ENCODE results near the gene MOCS1.

Gene MOCS1

GRCh38 chr6:39902786-39903465, 31.3 kb downstream of the MOCS1 start:
- DNase-seq (ENCODE audit: low spot score) = no peak

GRCh38 chr6:39902136-39902535, 32.1 kb downstream of the MOCS1 start:
- no peak for DNase-seq (ENCODE audit: low spot score)

- no peak for DNase-seq (ENCODE audit: low spot score)
Measured at GRCh38 chr6:39901670-39902069, 32.6 kb downstream of the MOCS1 start.

GRCh38 chr6:39901116-39901655, 33.1 kb downstream of the MOCS1 start:
- no peak for DNase-seq (ENCODE audit: low spot score)

- DNase-seq (ENCODE audit: low spot score) = no peak
Measured at GRCh38 chr6:39899554-39900295, 34.5 kb downstream of the MOCS1 start.

GRCh38 chr6:39898625-39899024, 35.6 kb downstream of the MOCS1 start:
- DNase-seq (ENCODE audit: low spot score) = no peak

GRCh38 chr6:39897698-39898097, 36.6 kb downstream of the MOCS1 start:
- no peak for DNase-seq (ENCODE audit: low spot score)

GRCh38 chr6:39896701-39897100, 37.6 kb downstream of the MOCS1 start:
- no peak for DNase-seq (ENCODE audit: low spot score)

- no peak for DNase-seq (ENCODE audit: low spot score)
Measured at GRCh38 chr6:39893286-39893685, 41.0 kb downstream of the MOCS1 start.

- peak; percentile 91 for DNase-seq (ENCODE audit: low spot score)
Measured at GRCh38 chr6:39892490-39893129, 41.7 kb downstream of the MOCS1 start.

- DNase-seq (ENCODE audit: low spot score) = peak; percentile 19
Measured at GRCh38 chr6:39891976-39892375, 42.3 kb downstream of the MOCS1 start.

- no peak for DNase-seq (ENCODE audit: low spot score)
Measured at GRCh38 chr6:39891353-39891752, 42.9 kb downstream of the MOCS1 start.

- DNase-seq (ENCODE audit: low spot score) = no peak
Measured at GRCh38 chr6:39889229-39889628, 45.0 kb downstream of the MOCS1 start.

- DNase-seq (ENCODE audit: low spot score) = peak; percentile 93
Measured at GRCh38 chr6:39887692-39888450, 46.4 kb downstream of the MOCS1 start.

GRCh38 chr6:39886871-39887270, 47.4 kb downstream of the MOCS1 start:
- DNase-seq (ENCODE audit: low spot score) = no peak

- DNase-seq (ENCODE audit: low spot score) = no peak
Measured at GRCh38 chr6:39885691-39886090, 48.6 kb downstream of the MOCS1 start.

- no peak for DNase-seq (ENCODE audit: low spot score)
Measured at GRCh38 chr6:39884696-39885095, 49.6 kb downstream of the MOCS1 start.

- peak; percentile 74 for DNase-seq (ENCODE audit: low spot score)
Measured at GRCh38 chr6:39882531-39882899, 51.7 kb downstream of the MOCS1 start.

GRCh38 chr6:39881851-39882530, 52.3 kb downstream of the MOCS1 start:
- DNase-seq (ENCODE audit: low spot score) = peak; percentile 84

GRCh38 chr6:39880594-39880993, 53.7 kb downstream of the MOCS1 start:
- no peak for DNase-seq (ENCODE audit: low spot score)

- DNase-seq (ENCODE audit: low spot score) = no peak
Measured at GRCh38 chr6:39879535-39879934, 54.7 kb downstream of the MOCS1 start.

GRCh38 chr6:39876826-39877225, 57.4 kb downstream of the MOCS1 start:
- no peak for DNase-seq (ENCODE audit: low spot score)

Data from AG08395 (cell line).